ENCODE results near the gene MAMDC2. TPM values are rescaled to one million over a fixed set of nuclear protein-coding genes. Genes with fewer than 3 reads are reported as not detected.

MAMDC2 gene
- total RNA-seq, 1 experiment from 2014 or later, result 1.2 TPM

DNA sequence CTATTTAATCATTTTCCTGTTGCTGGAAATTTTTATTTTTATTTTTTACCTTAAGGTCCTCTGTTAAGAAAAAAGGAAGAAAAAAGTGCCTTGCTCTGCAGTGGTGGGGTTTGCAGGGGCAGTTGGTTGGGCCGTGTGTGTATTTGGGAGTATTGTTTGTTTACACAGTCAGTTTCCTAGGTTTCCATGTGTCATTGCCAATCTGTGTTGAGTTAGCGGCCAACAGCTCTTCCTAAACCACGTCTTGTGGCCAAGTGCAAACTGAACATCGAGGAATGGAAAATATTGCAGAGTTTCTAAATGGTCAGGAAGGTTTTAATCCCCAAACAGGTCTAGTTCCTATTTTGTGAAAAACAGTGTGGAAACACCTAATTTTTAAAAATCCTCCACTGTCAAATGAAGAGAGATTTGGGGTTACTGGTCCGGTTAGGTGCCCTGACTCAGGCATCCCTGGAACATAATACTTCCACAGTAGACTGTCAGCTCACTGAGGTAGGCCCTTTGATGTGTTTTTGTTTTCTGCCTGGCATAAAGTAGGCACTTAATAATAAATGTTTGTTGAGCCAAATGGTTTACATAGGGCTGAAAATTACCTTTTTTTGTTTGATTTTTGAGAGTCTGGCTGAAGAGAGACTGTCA is 37.0 kb downstream of the MAMDC2 start:
- no peaks in the 10 kb centered on the region for H3K9me3 ChIP-seq (ENCODE audit: control insufficient read depth in 1 of 2, insufficient read depth in 1 of 2, low read depth in 1 of 2, low read length in 2 of 2)
- RAD21 ChIA-PET (ENCODE audit: low non-redundant PET in 1 of 2, low total read pairs in 2 of 2, uncharacterized antibody in 2 of 2, unreplicated experiment in 2 of 2), result no interaction called here
- no peak overlapping the region for H3K27ac ChIP-seq (ENCODE audit: low read depth, low read length)
- no peaks in the 10 kb centered on the region for H3K9me2 ChIP-seq (ENCODE audit: insufficient read depth)
- no peak overlapping the region for H2AFZ ChIP-seq (ENCODE audit: low read depth, low read length, poor library complexity, severe bottlenecking)
- no peaks in the 10 kb centered on the region for H3K36me3 ChIP-seq (ENCODE audit: control insufficient read depth in 1 of 2, insufficient read depth in 2 of 2, low read length in 2 of 2)
- DNase-seq (ENCODE audit: low read depth, low spot score), result no peak
- no peak overlapping the region for H3K9ac ChIP-seq (ENCODE audit: low read length)
- no peak overlapping the region for H3K4me3 ChIP-seq (replicated peaks in 1 of 2; ENCODE audit: low read depth in 1 of 2, low read length in 2 of 2)
- no peak for ATAC-seq
- H3K4me1 ChIP-seq (ENCODE audit: control insufficient read depth in 1 of 2, insufficient read depth in 2 of 2, low read length in 2 of 2), result no peaks in the 10 kb centered on the region
- TF ChIP-seq, protein P1, sequence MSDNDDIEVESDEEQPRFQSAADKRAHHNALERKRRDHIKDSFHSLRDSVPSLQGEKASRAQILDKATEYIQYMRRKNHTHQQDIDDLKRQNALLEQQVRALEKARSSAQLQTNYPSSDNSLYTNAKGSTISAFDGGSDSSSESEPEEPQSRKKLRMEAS (IDR thresholded peaks at IDR 0.05), result no peak
- TF ChIP-seq EZH2phosphoT487 (IDR thresholded peaks at IDR 0.05; ENCODE audit: borderline replicate concordance), result no peak
- no peak for TF ChIP-seq JUND (IDR thresholded peaks at IDR 0.05)
- no peak for TF ChIP-seq POLR2AphosphoS5 (IDR thresholded peaks at IDR 0.05; ENCODE audit: low read depth, low read length)
- no peak for TF ChIP-seq EGR1 (IDR thresholded peaks at IDR 0.05; ENCODE audit: low read depth)
- no peak for TF ChIP-seq SIN3A (IDR thresholded peaks at IDR 0.05; ENCODE audit: low read depth)
- TF ChIP-seq, protein P2, sequence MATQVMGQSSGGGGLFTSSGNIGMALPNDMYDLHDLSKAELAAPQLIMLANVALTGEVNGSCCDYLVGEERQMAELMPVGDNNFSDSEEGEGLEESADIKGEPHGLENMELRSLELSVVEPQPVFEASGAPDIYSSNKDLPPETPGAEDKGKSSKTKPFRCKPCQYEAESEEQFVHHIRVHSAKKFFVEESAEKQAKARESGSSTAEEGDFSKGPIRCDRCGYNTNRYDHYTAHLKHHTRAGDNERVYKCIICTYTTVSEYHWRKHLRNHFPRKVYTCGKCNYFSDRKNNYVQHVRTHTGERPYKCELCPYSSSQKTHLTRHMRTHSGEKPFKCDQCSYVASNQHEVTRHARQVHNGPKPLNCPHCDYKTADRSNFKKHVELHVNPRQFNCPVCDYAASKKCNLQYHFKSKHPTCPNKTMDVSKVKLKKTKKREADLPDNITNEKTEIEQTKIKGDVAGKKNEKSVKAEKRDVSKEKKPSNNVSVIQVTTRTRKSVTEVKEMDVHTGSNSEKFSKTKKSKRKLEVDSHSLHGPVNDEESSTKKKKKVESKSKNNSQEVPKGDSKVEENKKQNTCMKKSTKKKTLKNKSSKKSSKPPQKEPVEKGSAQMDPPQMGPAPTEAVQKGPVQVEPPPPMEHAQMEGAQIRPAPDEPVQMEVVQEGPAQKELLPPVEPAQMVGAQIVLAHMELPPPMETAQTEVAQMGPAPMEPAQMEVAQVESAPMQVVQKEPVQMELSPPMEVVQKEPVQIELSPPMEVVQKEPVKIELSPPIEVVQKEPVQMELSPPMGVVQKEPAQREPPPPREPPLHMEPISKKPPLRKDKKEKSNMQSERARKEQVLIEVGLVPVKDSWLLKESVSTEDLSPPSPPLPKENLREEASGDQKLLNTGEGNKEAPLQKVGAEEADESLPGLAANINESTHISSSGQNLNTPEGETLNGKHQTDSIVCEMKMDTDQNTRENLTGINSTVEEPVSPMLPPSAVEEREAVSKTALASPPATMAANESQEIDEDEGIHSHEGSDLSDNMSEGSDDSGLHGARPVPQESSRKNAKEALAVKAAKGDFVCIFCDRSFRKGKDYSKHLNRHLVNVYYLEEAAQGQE (IDR thresholded peaks at IDR 0.05; ENCODE audit: low read depth), result no peak
- no peak for TF ChIP-seq FOSL1 (IDR thresholded peaks at IDR 0.05; ENCODE audit: low read depth)
- no peak for TF ChIP-seq SRF (IDR thresholded peaks at IDR 0.05; ENCODE audit: low read depth)
- no peak for TF ChIP-seq ZFX (IDR thresholded peaks at IDR 0.05)
- TF ChIP-seq YY1 (IDR thresholded peaks at IDR 0.05; ENCODE audit: extremely low read depth, insufficient replicate concordance, low read depth, low read length), result no peak
- TF ChIP-seq POLR2A (IDR thresholded peaks at IDR 0.05; ENCODE audit: borderline replicate concordance, extremely low read depth, insufficient read depth, insufficient read length), result no peak
- no peak overlapping the region for H3K4me2 ChIP-seq (ENCODE audit: low read length)
- no peaks in the 10 kb centered on the region for H3K79me2 ChIP-seq (ENCODE audit: insufficient read depth, low read length)
- intact Hi-C loops (cut with micrococcal nuclease), result no loop called here
- BruUV-seq (replicated peaks), result no TSS peak
- POLR2A ChIA-PET, result no interaction called here
- CTCF ChIA-PET, result interaction anchor here (2.1 kb wide), 1 partner anchor 31 kb away, joined by 4 read pairs; no protein-coding TSS in a partner anchor
- H3K27me3 ChIP-seq (ENCODE audit: insufficient read depth, low read length), result no peaks in the 10 kb centered on the region
- H4K20me1 ChIP-seq (ENCODE audit: insufficient read depth), result no peaks in the 10 kb centered on the region

All from HCT116 (cell line).